ENCODE data around the gene RXYLT1.
"Not testable (repeated sequence)": the region's sequence is repeated elsewhere in the genome, so short reads cannot be mapped to it uniquely, and the experiment has no call there.

Gene RXYLT1

GRCh38 chr12:63779498-63780481, at the start of gene RXYLT1:
Gene RXYLT1 (plus strand): TSS chr12:63779909. CDS start chr12:63779961, 52 bp downstream.
- DNase-seq (ENCODE audit: low read depth): peak; percentile 74

- not testable (repeated sequence) for DNase-seq (ENCODE audit: low read depth)
These were observed 46.9 kb upstream of the RXYLT1 start for GRCh38 chr12:63732779-63733178.

GRCh38 chr12:63733585-63733984, 46.1 kb upstream of the RXYLT1 start:
- DNase-seq (ENCODE audit: low read depth): not testable (repeated sequence)

GRCh38 chr12:63740551-63740950, 39.2 kb upstream of the RXYLT1 start:
- DNase-seq (ENCODE audit: low read depth): not testable (repeated sequence)

GRCh38 chr12:63741431-63741830, 38.3 kb upstream of the RXYLT1 start:
- DNase-seq (ENCODE audit: low read depth): not testable (repeated sequence)

- DNase-seq (ENCODE audit: low read depth): not testable (repeated sequence)
These were observed 35.6 kb upstream of the RXYLT1 start for GRCh38 chr12:63744110-63744509.

GRCh38 chr12:63746470-63746869, 33.2 kb upstream of the RXYLT1 start:
- DNase-seq (ENCODE audit: low read depth): not testable (repeated sequence)

GRCh38 chr12:63747136-63747535, 32.6 kb upstream of the RXYLT1 start:
- not testable (repeated sequence) for DNase-seq (ENCODE audit: low read depth)

- DNase-seq (ENCODE audit: low read depth): no peak
These were observed 32.2 kb upstream of the RXYLT1 start for GRCh38 chr12:63747553-63747952.

GRCh38 chr12:63752283-63752682, 27.4 kb upstream of the RXYLT1 start:
- DNase-seq (ENCODE audit: low read depth): no peak

- no peak for DNase-seq (ENCODE audit: low read depth)
These were observed 26.9 kb upstream of the RXYLT1 start for GRCh38 chr12:63752841-63753240.

- no peak for DNase-seq (ENCODE audit: low read depth)
These were observed 26.0 kb upstream of the RXYLT1 start for GRCh38 chr12:63753743-63754142.

- DNase-seq (ENCODE audit: low read depth): no peak
These were observed 15.2 kb upstream of the RXYLT1 start for GRCh38 chr12:63764481-63764880.

GRCh38 chr12:63766498-63766897, 13.2 kb upstream of the RXYLT1 start:
- DNase-seq (ENCODE audit: low read depth): no peak

- no peak for DNase-seq (ENCODE audit: low read depth)
These were observed 9.3 kb upstream of the RXYLT1 start for GRCh38 chr12:63770375-63770774.

GRCh38 chr12:63777340-63777739, 2.4 kb upstream of the RXYLT1 start:
- no peak for DNase-seq (ENCODE audit: low read depth)

GRCh38 chr12:63782466-63782865, 2.8 kb downstream of the RXYLT1 start:
- no peak for DNase-seq (ENCODE audit: low read depth)

- no peak for DNase-seq (ENCODE audit: low read depth)
These were observed 7.6 kb downstream of the RXYLT1 start for GRCh38 chr12:63787306-63787705.

GRCh38 chr12:63790608-63790945, 10.9 kb downstream of the RXYLT1 start:
- no peak for DNase-seq (ENCODE audit: low read depth)

GRCh38 chr12:63792338-63792737, 12.6 kb downstream of the RXYLT1 start:
- no peak for DNase-seq (ENCODE audit: low read depth)

GRCh38 chr12:63795032-63795687, 15.5 kb downstream of the RXYLT1 start:
- no peak for DNase-seq (ENCODE audit: low read depth)

GRCh38 chr12:63795944-63796343, 16.2 kb downstream of the RXYLT1 start:
- DNase-seq (ENCODE audit: low read depth): no peak

- no peak for DNase-seq (ENCODE audit: low read depth)
These were observed 22.4 kb downstream of the RXYLT1 start for GRCh38 chr12:63802012-63802608.

All from activated T-helper 1 cell treated with Interleukin-2 at 50 U/mL for 16 hours (primary cell).